A673 (cell line): ENCODE measurements around the gene COL5A2.

Experiments
- EZH2 ChIP-seq: fragments of 200-600 bp; sonication (generic); IDR thresholded peaks from 2 replicates; pipeline ENCODE4 v1.6.1; 2017; ENCODE audit warnings: borderline replicate concordance, low read depth, mild to moderate bottlenecking, mixed read lengths, antibody characterized with exemption, low read length; ENCODE audit not compliant: poor library complexity, severe bottlenecking
- TF ChIP-seq, protein P1 (sequence below): fragments of 300-800, 200-600 bp; sonication (generic); conservative IDR thresholded peaks from 2 replicates; pipeline ENCODE4 v1.5.1; 2017; ENCODE audit warnings: low read depth, mild to moderate bottlenecking, antibody characterized with exemption, low read length, moderate library complexity, mixed read lengths

DNA sequence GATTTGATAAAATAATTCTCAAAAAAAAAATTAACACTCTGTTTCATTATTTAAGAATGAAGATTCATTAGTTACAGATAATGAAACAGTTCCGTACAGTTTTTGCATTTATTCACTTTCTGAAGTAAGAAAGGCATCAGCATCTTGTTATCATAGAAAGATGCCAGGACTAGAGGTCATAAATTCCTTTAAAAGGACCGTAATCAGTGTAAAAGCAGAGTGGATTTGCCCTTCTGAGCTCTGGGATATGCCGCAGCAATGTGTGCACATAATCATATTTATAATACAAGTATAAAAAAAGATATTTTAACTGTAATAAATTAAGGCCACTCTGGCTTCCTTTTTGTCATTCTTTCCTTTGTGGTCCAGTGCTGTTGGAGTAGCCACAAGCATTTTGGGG lies 37.5 kb upstream of the COL5A2 start:
- TF ChIP-seq, protein P1, sequence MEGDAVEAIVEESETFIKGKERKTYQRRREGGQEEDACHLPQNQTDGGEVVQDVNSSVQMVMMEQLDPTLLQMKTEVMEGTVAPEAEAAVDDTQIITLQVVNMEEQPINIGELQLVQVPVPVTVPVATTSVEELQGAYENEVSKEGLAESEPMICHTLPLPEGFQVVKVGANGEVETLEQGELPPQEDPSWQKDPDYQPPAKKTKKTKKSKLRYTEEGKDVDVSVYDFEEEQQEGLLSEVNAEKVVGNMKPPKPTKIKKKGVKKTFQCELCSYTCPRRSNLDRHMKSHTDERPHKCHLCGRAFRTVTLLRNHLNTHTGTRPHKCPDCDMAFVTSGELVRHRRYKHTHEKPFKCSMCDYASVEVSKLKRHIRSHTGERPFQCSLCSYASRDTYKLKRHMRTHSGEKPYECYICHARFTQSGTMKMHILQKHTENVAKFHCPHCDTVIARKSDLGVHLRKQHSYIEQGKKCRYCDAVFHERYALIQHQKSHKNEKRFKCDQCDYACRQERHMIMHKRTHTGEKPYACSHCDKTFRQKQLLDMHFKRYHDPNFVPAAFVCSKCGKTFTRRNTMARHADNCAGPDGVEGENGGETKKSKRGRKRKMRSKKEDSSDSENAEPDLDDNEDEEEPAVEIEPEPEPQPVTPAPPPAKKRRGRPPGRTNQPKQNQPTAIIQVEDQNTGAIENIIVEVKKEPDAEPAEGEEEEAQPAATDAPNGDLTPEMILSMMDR, result no peak
- no peak for TF ChIP-seq EZH2
